Neural crest cell (in vitro differentiated cells): ENCODE measurements around the gene KLHL33. TPM values are rescaled to one million over a fixed set of nuclear protein-coding genes. Genes with fewer than 3 reads are reported as not detected.

Experiments used
- DNase-seq: peaks from one replicate; pipeline ENCODE4 v3.0.0; 2021; ENCODE audit warnings: low read depth, mixed read lengths, low spot score
- H3K27ac Mint-ChIP-seq: one replicate; pipeline ENCODE4 v1.8.0; 2021; ENCODE audit warnings: mild to moderate bottlenecking, mixed read lengths; ENCODE audit not compliant: unreplicated experiment
- H3K27me3 Mint-ChIP-seq: 2 replicates; pipeline ENCODE4 v1.8.0; 2021; ENCODE audit warnings: low read depth, mild to moderate bottlenecking, mixed read lengths
- H3K36me3 Mint-ChIP-seq: 2 replicates; pipeline ENCODE4 v1.8.0; 2021; ENCODE audit warnings: low read depth, mild to moderate bottlenecking, mixed read lengths
- H3K4me1 Mint-ChIP-seq: 2 replicates; pipeline ENCODE4 v1.8.0; 2021; ENCODE audit warnings: mixed read lengths
- H3K4me3 Mint-ChIP-seq: one replicate; pipeline ENCODE4 v1.8.0; 2021; ENCODE audit warnings: mild to moderate bottlenecking, mixed read lengths
- H3K9me3 Mint-ChIP-seq: 2 replicates; pipeline ENCODE4 v1.8.0; 2021; ENCODE audit warnings: mixed read lengths
- total RNA-seq: library from RNA; stranded (reverse); gene quantifications from 2 replicates; pipeline ENCODE4 v1.2.1, GENCODE V29; 2021
- TF ChIP-seq, protein P1 (sequence below): fragments of 200-600 bp; sonication (generic); conservative IDR thresholded peaks from 2 replicates; pipeline ENCODE4 v1.5.0; 2021; ENCODE audit warnings: antibody characterized with exemption, mild to moderate bottlenecking

The KLHL33 gene
- total RNA-seq, 1 donor from 2014 or later, result 0.07 TPM

- no peaks in the 10 kb centered on the region for H3K9me3 Mint-ChIP-seq
- no peak overlapping the region for H3K27ac Mint-ChIP-seq
- no peak for DNase-seq
- H3K4me1 Mint-ChIP-seq, result no peaks in the 10 kb centered on the region
- no peak overlapping the region for H3K4me3 Mint-ChIP-seq
- TF ChIP-seq, protein P1, sequence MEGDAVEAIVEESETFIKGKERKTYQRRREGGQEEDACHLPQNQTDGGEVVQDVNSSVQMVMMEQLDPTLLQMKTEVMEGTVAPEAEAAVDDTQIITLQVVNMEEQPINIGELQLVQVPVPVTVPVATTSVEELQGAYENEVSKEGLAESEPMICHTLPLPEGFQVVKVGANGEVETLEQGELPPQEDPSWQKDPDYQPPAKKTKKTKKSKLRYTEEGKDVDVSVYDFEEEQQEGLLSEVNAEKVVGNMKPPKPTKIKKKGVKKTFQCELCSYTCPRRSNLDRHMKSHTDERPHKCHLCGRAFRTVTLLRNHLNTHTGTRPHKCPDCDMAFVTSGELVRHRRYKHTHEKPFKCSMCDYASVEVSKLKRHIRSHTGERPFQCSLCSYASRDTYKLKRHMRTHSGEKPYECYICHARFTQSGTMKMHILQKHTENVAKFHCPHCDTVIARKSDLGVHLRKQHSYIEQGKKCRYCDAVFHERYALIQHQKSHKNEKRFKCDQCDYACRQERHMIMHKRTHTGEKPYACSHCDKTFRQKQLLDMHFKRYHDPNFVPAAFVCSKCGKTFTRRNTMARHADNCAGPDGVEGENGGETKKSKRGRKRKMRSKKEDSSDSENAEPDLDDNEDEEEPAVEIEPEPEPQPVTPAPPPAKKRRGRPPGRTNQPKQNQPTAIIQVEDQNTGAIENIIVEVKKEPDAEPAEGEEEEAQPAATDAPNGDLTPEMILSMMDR, result no peak
- H3K36me3 Mint-ChIP-seq, result no peaks in the 10 kb centered on the region
- peaks cover 5% of the 10 kb centered on the region for H3K27me3 Mint-ChIP-seq
These were observed 5.9 kb downstream of the KLHL33 start for GRCh38 chr14:20429801-20430669.

- Mint-ChIP-seq H3K4me1 (no peaks in the 10 kb centered on the region), H3K36me3 (no peaks in the 10 kb centered on the region), H3K27me3 (peaks cover 5% of the 10 kb centered on the region), H3K9me3 (no peaks in the 10 kb centered on the region), H3K27ac (no peak overlapping the region), H3K4me3 (no peak overlapping the region)
- DNase-seq, result no peak
- TF ChIP-seq, protein P1, result no peak
These were observed 7.2 kb downstream of the KLHL33 start for GRCh38 chr14:20428802-20429201.

DNA sequence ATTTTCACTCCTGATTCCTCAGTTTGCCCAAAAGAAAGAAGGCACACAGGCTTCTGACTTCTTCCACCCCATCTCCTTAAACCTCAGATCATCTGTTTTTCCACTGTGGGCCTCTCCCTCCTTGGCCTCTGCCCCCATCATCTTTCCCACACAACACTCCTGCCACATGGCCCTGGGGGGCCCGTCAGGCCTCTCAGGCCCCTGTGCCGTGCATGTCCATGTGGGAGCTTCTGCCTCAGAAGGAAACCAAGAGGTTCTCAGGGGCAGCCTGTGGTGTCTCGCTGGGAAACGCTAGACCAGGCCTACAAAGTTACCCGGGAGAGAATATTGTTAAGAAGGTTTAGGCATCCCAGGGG, 8.0 kb downstream of the KLHL33 start:
- Mint-ChIP-seq H3K9me3 (no peaks in the 10 kb centered on the region), H3K4me1 (no peaks in the 10 kb centered on the region), H3K27me3 (peaks cover 5% of the 10 kb centered on the region), H3K27ac (no peak overlapping the region), H3K36me3 (no peaks in the 10 kb centered on the region), H3K4me3 (no peak overlapping the region)
- TF ChIP-seq, protein P1, result no peak
- DNase-seq, result no peak

GRCh38 chr14:20427231-20428009, 8.5 kb downstream of the KLHL33 start:
- H3K4me3 Mint-ChIP-seq, result no peak overlapping the region
- no peaks in the 10 kb centered on the region for H3K36me3 Mint-ChIP-seq
- no peaks in the 10 kb centered on the region for H3K4me1 Mint-ChIP-seq
- peaks cover 5% of the 10 kb centered on the region for H3K27me3 Mint-ChIP-seq
- DNase-seq, result no peak
- TF ChIP-seq, protein P1, result no peak
- H3K9me3 Mint-ChIP-seq, result no peaks in the 10 kb centered on the region
- H3K27ac Mint-ChIP-seq, result peak overlapping the region; percentile 3

DNA sequence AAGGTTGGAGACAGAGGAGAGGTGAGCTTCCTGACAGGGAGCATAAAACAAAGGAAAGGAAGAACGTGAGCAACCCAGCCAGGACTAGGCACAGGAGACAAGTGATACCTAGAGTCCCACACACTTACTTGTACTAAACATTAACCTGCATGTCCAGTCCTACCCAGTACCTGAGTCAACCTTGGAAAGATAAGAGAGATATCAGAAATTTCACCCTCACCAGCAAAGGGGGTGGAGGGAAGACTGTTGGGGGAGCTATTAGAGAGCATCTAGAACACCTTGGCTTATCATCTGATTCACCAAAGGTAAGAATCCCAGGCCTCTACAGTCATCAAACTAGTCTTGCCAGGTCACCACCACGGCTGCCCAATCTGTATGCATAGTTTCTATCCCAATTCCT, 11.1 kb downstream of the KLHL33 start:
- no peak overlapping the region for H3K27ac Mint-ChIP-seq
- DNase-seq, result no peak
- H3K9me3 Mint-ChIP-seq, result no peaks in the 10 kb centered on the region
- peaks cover 5% of the 10 kb centered on the region for H3K27me3 Mint-ChIP-seq
- no peak overlapping the region for H3K4me3 Mint-ChIP-seq
- H3K36me3 Mint-ChIP-seq, result no peaks in the 10 kb centered on the region
- TF ChIP-seq, protein P1, result no peak
- H3K4me1 Mint-ChIP-seq, result peaks cover 7% of the 10 kb centered on the region
